HepG2 (cell line): ENCODE data around the gene IQGAP3. TPM values are rescaled to one million over a fixed set of nuclear protein-coding genes. Genes with fewer than 3 reads are reported as not detected.

Source experiments
- ATAC-seq: fragments of 200-7000 bp; cut with Tn5 transposase; 3 replicates; pipeline ENCODE4 v1.9.1; 2020; ENCODE audit warnings: mild to moderate bottlenecking, moderate library complexity
- BruUV-seq: library from RNA; stranded (reverse); fragments of 400-500 nt; replicated peaks from 2 replicates; lab custom pipeline; 2021; lab: Mats Ljungman, UMichigan
- CTCF ChIA-PET: fragments of 300-600 bp; formaldehyde crosslinking; extraction: SDS; loops from one replicate; lab custom pipeline; 2021; ENCODE audit warnings: low total read pairs, inconsistent platforms, low intra/inter-chr PET ratio; lab: Yijun Ruan, JAX
- POLR2A ChIA-PET: fragments of 350-600 bp; sonication (Branson Sonifier 250); formaldehyde crosslinking; loops from one replicate; lab custom pipeline; 2020; ENCODE audit warnings: antibody characterized with exemption, inconsistent platforms; lab: Yijun Ruan, JAX
- DNase-seq: peaks from one replicate; pipeline ENCODE4 v3.0.0-alpha.2; 2015; ENCODE audit warnings: low spot score
- FAIRE-seq: peaks from 3 replicates; lab custom pipeline; 2011; peaks lifted over from hg19 to GRCh38; lab: Jason Lieb, UNC
- H2AFZ ChIP-seq: one replicate; pipeline ENCODE4 v1.6.1; 2011; ENCODE audit warnings: low read length, inconsistent platforms
- H3K27ac ChIP-seq: fragments of 300-600 bp; 3 replicates; pipeline ENCODE4 v1.8.0; 2011; ENCODE audit warnings: mixed run types, mild to moderate bottlenecking, mixed read lengths, low read length, inconsistent platforms; ENCODE audit not compliant: insufficient read depth; ENCODE audit errors: extremely low read length
- H3K27me3 ChIP-seq, 2 experiments: fragments of 200-600 bp in 1 of 2; 2 replicates in 1 of 2; 3 replicates in 1 of 2; pipeline versions ENCODE4 v1.6.0 to v1.8.0; 2011; ENCODE audit warnings: low read length in 2 of 2, mild to moderate bottlenecking in 2 of 2, moderate library complexity in 2 of 2, inconsistent platforms in 1 of 2; ENCODE audit not compliant: insufficient read depth in 2 of 2, control insufficient read depth in 1 of 2
- H3K36me3 ChIP-seq, 2 experiments: fragments of 200-600 bp in 1 of 2; replicated peaks in 1 of 2; 2 replicates in 1 of 2; 3 replicates in 1 of 2; pipeline versions ENCODE4 v1.5.1 to v1.8.0; 2011; ENCODE audit warnings: low read length in 2 of 2, inconsistent platforms in 1 of 2; ENCODE audit not compliant: insufficient read depth in 2 of 2, control insufficient read depth in 1 of 2
- H3K4me1 ChIP-seq: 2 replicates; pipeline ENCODE4 v1.5.1; 2012; ENCODE audit warnings: low read length, inconsistent platforms; ENCODE audit not compliant: insufficient read depth
- H3K4me2 ChIP-seq: 2 replicates; pipeline ENCODE4 v1.6.0; 2011; ENCODE audit warnings: low read depth, low read length, inconsistent platforms
- H3K4me3 ChIP-seq, 3 experiments: fragments of 200-600 bp in 1 of 3; sonication (generic), shearing (Covaris generic) in 1 of 3; replicated peaks in 1 of 3; 2 replicates each; pipeline ENCODE4 v1.5.1; 2011 to 2016; ENCODE audit warnings: low read length in 3 of 3, inconsistent platforms in 2 of 3, low read depth in 2 of 3, mild to moderate bottlenecking in 2 of 3, control low read depth in 1 of 3, mixed read lengths in 1 of 3; ENCODE audit not compliant: insufficient read depth in 1 of 3
- H3K79me2 ChIP-seq: one replicate; pipeline ENCODE4 v1.6.1; 2011; ENCODE audit warnings: low read length, inconsistent platforms; ENCODE audit not compliant: insufficient read depth
- H3K9ac ChIP-seq: 2 replicates; pipeline ENCODE4 v1.6.0; 2011; ENCODE audit warnings: mild to moderate bottlenecking, low read depth, low read length, inconsistent platforms; ENCODE audit not compliant: insufficient read depth
- H3K9me3 ChIP-seq: 2 replicates; pipeline ENCODE4 v1.5.1; 2012; ENCODE audit warnings: mild to moderate bottlenecking, low read length
- H4K20me1 ChIP-seq: 2 replicates; pipeline ENCODE4 v1.6.0; 2011; ENCODE audit warnings: inconsistent platforms, mild to moderate bottlenecking, low read length, moderate library complexity; ENCODE audit not compliant: insufficient read depth
- BCL6 ChIP-seq: IDR thresholded peaks from 2 replicates; pipeline ENCODE4 v1.6.1; 2016; ENCODE audit warnings: missing genetic modification reagents, missing compliant biosample characterization
- FOXP1 ChIP-seq, 2 experiments: fragments of 450-650 bp in 1 of 2; IDR thresholded peaks; 2 replicates each; pipeline ENCODE4 v1.6.1; 2017 to 2018; ENCODE audit warnings: antibody characterized with exemption in 1 of 2
- MED8 ChIP-seq: sonication (generic); formaldehyde crosslinking; IDR thresholded peaks from 2 replicates; pipeline ENCODE4 v1.8.1; 2023; ENCODE audit warnings: mild to moderate bottlenecking, missing genetic modification reagents; ENCODE audit not compliant: insufficient replicate concordance
- RAD21 ChIP-seq: fragments of 450-650 bp; formaldehyde crosslinking; IDR thresholded peaks from 2 replicates; pipeline ENCODE4 v1.5.0; 2020; ENCODE audit warnings: mild to moderate bottlenecking
- REPIN1 ChIP-seq: sonication (generic); formaldehyde crosslinking; IDR thresholded peaks from 2 replicates; pipeline ENCODE4 v1.8.0; 2022; ENCODE audit warnings: missing genetic modification reagents, low read depth, mild to moderate bottlenecking, borderline replicate concordance
- RFXANK ChIP-seq: IDR thresholded peaks from 2 replicates; pipeline ENCODE4 v1.6.1; 2016
- U2AF1 ChIP-seq: fragments of 200-400 bp; formaldehyde crosslinking; optimal IDR thresholded peaks from 2 replicates; pipeline ENCODE3; 2017; ENCODE audit warnings: mild to moderate bottlenecking, low read depth, low read length
- ZKSCAN8 ChIP-seq: IDR thresholded peaks from 2 replicates; pipeline ENCODE4 v1.6.1; 2016; ENCODE audit warnings: borderline replicate concordance, missing genetic modification reagents, missing compliant biosample characterization
- ZNF225 ChIP-seq: sonication (generic); formaldehyde crosslinking; IDR thresholded peaks from 2 replicates; pipeline ENCODE4 v1.4.0; 2020; ENCODE audit warnings: mild to moderate bottlenecking, missing genetic modification reagents
- ZNF577 ChIP-seq: sonication (generic); formaldehyde crosslinking; IDR thresholded peaks from 2 replicates; pipeline ENCODE4 v1.4.0; 2020; ENCODE audit warnings: mild to moderate bottlenecking, low read depth, missing genetic modification reagents, borderline replicate concordance
- ZNF589 ChIP-seq: sonication (generic); formaldehyde crosslinking; conservative IDR thresholded peaks from 2 replicates; pipeline ENCODE4 v1.8.0; 2022; ENCODE audit warnings: mild to moderate bottlenecking, moderate library complexity, missing genetic modification reagents
- ZNF816 ChIP-seq: sonication (generic); formaldehyde crosslinking; IDR thresholded peaks from 2 replicates; pipeline ENCODE4 v1.8.0; 2022; ENCODE audit warnings: missing genetic modification reagents, mild to moderate bottlenecking, borderline replicate concordance
- WGBS: methylation state at CpG from one replicate; pipeline ENCODE4 v1.1.6; 2017; ENCODE audit warnings: low lambda C conversion rate; 5-methylcytosine and 5-hydroxymethylcytosine counted together
- in situ Hi-C: cut with HindIII; loops from 2 replicates; pipeline ENCODE4 v1.10.0; 2017; ENCODE audit warnings: low pct_unique_long_range_greater_than_20kb; ENCODE audit not compliant: extremely low pct_ligation_motif_present
- intact Hi-C: fragments of 100-400 bp; cut with micrococcal nuclease; formaldehyde crosslinking; loops from one replicate; pipeline ENCODE4 v1.10.0; 2022; ENCODE audit not compliant: unreplicated experiment
- polyA plus RNA-seq, 8 experiments: library from polyadenylated mRNA; depleted of rRNA in 3 of 8; stranded (reverse) in 7 of 8; unstranded in 1 of 8; fragments of >200 nt; fragmentation: Illumina TruSeq in 4 of 8; extraction: Trizol in 4 of 8; gene quantifications; 2 replicates each; pipeline versions ENCODE4 v1.2.1 to v1.2.3, GENCODE V29; 2011 to 2016; ENCODE audit warnings: low read depth in 4 of 8, missing spikeins in 1 of 8, mixed read lengths in 1 of 8; ENCODE audit not compliant: insufficient read depth in 1 of 8
- total RNA-seq, 5 experiments: library from RNA; depleted of rRNA; stranded (reverse); fragments of >200 nt; fragmentation: Illumina TruSeq; extraction: Trizol; gene quantifications; 2 replicates each; pipeline ENCODE4 v1.2.3, GENCODE V29; 2016; ENCODE audit warnings: low read depth in 1 of 5

Gene IQGAP3
- total and polyA plus RNA-seq, 2 of the 13 experiments (the other 11 are each of a cell fraction or from before 2014, with no cell fraction given): 13.5 to 14.1 TPM

- intact Hi-C loops (no loop called here), in situ Hi-C loops (no loop called here)
- no peak overlapping the region for H3K27ac ChIP-seq
- peaks cover 10% of the 10 kb centered on the region for H3K4me1 ChIP-seq
- H3K9me3 ChIP-seq: no peaks in the 10 kb centered on the region
- no peak overlapping the region for H3K9ac ChIP-seq
- H3K4me3 ChIP-seq: no peak overlapping the region
- ATAC-seq: no peak
- no peak for DNase-seq
- FAIRE-seq: no peak
- 89% methylated on average over 3 of the region's 8 CpGs for WGBS
- peaks cover 7 to 45% of the 10 kb centered on the region in 2 experiments; a peak in 4 of 5 replicates for H3K36me3 ChIP-seq
- no peak for TF ChIP-seq RFXANK (CRISPR knock-in tag)
- no peak for TF ChIP-seq ZNF225
- TF ChIP-seq BCL6 (CRISPR knock-in tag): no peak
- TF ChIP-seq ZNF577: no peak
- TF ChIP-seq ZNF589 (CRISPR knock-in tag): no peak
- no peak for TF ChIP-seq U2AF1
- TF ChIP-seq RAD21 (CRISPR knock-in tag): no peak
- no peak for TF ChIP-seq ZKSCAN8
- TF ChIP-seq REPIN1: no peak
- no peak for TF ChIP-seq MED8 (CRISPR knock-in tag)
- TF ChIP-seq ZNF816: no peak
- no peak for TF ChIP-seq FOXP1 (IDR thresholded peaks at IDR 0.05)
- no peak for TF ChIP-seq FOXP1 (CRISPR knock-in tag; IDR thresholded peaks at IDR 0.05)
- ChIA-PET CTCF (no interaction called here), POLR2A (no interaction called here)
- H3K4me2 ChIP-seq: no peak overlapping the region
- BruUV-seq: no TSS peak
- H4K20me1 ChIP-seq: no peaks in the 10 kb centered on the region
- no peaks in the 10 kb centered on the region for H3K27me3 ChIP-seq
- H2AFZ ChIP-seq: no peak overlapping the region
- H3K79me2 ChIP-seq: no peaks in the 10 kb centered on the region
These were observed 43.4 kb downstream of the IQGAP3 start for GRCh38 chr1:156528875-156529425.
